Activated CD8-positive, alpha-beta memory T cell treated with anti-CD3 and anti-CD28 coated beads for 4 hours (primary cell): Measurements from ENCODE around the gene TEP1.

Experiments
- DNase-seq, 2 donors: peaks; one replicate each; pipeline ENCODE4 v3.0.0-alpha.2; 2020; ENCODE audit warnings: low read depth in 2 of 2

Gene TEP1

DNA sequence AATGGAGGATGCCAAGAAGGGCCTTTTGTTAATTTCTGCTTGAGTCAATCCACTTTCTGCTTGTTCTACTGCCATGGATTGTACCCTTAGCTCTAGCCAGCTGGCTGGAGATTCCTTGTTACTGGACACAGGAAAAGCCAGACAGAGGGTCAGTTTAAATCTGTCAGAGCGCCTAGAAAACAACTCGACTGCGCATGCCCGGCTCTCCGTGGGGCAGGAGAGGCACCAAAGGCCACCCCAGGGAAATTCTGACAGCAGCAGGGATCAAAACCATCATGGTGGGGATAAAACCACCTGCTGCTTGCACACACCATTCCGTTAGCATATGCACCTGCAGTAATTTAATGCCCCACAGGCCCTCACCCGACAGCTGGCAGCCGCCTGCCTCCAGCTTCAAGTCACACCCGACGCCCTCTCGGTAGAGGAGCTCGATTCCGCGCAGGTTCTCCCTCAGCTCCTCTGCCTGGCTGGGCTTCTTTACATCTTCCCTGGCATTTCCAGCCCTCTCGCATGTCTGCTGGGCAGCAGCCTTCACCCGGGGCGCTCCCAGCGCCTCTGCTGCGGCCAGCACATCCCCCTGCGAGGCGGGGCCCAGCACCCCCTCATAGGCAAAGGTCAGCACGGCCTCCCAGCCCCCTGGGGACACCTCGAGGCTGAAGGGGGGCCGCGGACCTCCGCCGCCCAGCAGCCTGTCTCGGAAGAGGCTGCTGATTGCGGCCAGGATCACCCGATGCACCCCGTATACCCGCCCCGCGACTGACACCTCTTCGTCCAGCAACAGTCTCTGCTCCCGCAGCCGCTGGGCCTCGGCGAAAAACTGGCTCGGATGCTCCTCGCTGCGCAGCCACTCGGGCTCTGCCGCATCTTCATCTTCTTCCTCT is 21.6 kb upstream of the TEP1 start:
- DNase-seq: no peak

DNA sequence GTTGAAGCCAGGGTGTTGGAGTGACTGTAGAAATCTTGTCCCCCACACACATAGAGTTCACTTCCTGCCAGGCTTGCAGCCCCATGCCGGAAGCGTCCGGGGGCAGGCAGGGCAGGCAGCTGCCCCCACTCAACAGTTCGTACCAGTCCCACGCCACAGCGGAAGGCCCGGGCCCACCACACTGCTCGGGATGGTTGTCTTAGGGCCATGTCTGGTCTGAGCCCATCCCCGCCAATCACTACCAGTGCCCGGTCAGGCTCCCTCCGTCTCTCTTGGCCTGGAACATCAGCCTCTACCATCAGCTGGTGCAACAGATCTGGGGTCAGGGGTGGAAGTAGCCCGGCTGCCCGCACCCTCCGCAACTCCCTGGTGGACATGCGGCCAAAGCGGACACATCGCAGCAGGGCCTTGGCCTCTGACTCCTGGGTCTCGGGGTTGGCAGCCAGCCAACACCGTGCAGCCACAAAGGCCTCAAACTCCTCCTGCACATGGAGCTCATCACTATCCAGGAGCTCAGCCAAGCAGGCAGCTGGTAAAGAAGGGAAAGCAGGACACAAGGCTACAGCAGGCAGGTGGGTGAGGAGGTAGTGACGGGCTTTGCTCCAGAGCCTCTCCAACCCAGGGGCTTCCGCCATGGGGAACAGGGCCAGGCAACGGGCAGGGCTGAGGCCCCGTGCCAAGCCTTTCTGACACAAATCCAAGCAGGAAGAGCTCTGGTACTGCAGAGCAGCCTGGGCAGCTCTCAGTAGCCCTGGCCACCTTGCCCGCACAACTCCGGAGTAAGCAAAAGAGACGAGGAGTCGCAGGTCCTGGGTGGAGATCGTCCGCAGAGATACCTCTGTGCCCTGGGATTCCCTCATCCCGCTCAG is 16.7 kb upstream of the TEP1 start:
- no peak for DNase-seq

DNA sequence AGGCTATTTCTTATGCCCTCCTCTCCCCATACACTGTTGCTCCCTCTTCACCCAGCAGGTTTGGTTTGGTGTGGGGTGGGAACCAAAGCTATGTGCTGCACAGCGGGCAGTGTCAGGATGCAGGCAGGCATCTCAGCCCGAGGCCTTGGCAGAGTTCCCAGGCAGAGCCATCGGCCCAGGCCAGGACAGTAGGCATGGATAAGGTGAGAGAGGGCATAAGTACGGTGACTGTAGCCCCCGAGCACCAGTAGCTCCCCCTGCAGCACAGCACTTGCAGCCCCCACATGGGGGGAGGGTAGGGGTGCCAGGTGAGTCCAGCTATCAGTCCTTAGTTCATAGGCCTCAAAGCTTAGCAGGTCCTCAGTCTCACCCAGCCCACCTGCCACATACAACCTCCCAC is 15.5 kb upstream of the TEP1 start:
- DNase-seq: no peak

DNA sequence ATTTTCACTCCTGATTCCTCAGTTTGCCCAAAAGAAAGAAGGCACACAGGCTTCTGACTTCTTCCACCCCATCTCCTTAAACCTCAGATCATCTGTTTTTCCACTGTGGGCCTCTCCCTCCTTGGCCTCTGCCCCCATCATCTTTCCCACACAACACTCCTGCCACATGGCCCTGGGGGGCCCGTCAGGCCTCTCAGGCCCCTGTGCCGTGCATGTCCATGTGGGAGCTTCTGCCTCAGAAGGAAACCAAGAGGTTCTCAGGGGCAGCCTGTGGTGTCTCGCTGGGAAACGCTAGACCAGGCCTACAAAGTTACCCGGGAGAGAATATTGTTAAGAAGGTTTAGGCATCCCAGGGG is 14.7 kb upstream of the TEP1 start:
- DNase-seq: no peak

DNA sequence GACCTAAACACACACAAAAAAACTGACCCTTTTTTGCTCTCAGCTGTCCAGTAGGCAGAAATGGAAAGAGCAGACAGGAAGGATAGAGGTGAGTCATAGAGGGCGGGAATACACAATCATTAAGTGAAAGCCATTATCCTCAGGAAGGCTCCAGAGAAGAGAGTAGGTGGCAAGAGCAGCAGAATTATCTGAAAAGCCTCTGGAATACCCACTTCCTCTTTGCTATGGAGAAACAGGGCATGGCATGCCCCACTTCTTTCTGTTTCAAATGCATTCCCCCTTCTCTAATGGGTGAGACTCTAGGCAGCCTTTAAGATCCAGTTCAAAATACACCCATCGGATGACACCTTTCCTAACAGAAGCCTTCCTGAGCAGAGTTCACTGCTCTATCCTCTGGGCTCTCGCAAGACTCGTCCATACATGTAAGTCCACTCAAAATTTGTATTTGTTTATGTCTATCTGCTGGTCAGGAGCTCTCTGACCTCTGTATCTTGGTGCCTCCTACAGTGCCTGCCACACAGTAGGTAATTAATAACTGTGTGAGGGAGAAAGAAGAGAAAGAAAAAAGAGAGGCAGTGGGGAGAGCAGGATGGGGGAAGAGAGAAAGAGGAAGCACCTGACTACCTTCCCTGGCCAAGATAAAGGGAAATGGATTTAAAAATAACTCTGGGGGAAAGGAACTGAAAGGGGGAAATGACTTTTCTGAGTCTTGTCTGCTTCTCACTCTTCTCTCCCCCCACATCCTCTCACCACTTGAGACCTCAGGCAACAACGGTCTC is 14.1 kb upstream of the TEP1 start:
- DNase-seq: no peak

DNA sequence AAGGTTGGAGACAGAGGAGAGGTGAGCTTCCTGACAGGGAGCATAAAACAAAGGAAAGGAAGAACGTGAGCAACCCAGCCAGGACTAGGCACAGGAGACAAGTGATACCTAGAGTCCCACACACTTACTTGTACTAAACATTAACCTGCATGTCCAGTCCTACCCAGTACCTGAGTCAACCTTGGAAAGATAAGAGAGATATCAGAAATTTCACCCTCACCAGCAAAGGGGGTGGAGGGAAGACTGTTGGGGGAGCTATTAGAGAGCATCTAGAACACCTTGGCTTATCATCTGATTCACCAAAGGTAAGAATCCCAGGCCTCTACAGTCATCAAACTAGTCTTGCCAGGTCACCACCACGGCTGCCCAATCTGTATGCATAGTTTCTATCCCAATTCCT is 11.6 kb upstream of the TEP1 start:
- DNase-seq: no peak

DNA sequence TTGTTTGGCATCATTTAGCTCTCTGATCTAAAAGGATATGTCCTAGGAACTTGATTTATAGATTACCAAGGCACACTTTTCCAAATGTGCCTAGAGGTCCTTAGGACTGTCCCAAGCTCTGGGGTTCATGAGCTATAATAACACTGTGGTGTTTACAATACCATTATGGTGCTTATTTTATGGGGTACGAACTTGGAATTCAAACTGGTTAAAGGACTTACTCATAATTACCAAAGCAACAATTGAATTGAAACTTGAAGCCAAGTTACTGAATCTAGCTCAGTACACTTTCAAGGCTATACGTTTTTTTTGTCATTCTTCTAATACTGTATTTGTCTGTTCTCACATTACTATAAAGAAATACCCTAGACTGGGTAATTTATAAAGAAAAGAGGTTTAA is 9.6 kb upstream of the TEP1 start:
- DNase-seq: no peak

DNA sequence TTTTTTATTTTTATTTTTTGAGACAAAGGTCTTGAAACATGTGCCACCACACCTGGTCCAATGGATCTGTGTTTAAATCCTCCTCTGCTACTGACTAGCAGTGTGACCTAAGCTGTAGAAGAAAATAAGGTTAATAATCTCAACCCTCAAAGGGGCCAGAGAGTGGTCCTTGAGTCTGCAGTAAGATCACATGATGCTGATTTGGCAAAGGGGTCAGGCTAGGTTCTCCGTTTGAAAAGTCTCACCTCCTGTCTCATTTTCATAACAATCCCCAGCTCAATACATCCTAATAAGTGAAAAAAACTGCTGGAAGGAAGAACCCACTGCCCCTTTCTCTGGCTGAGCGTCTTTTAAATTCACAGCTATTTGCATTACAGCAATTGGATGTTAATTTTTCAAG is 8.0 kb upstream of the TEP1 start:
- DNase-seq: no peak

DNA sequence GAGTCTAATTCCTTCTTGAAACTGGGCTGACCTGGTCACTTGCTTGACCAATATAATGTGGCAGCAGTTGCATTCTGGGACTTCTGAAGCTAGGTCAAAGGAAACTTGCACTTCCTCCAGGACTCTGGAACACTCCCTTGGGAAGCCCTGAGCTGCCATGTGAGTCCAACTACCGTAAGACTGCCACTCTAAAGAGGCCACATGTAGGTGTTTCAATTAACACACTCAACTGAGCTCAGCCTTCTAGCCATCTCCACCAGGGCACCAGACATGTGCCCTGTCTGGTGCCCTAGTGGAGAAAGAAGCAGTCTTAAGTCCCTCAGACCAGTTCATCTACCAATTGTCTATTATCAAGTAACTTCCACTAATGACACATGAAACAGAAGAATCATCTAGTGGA is 6.1 kb upstream of the TEP1 start:
- DNase-seq: no peak

DNA sequence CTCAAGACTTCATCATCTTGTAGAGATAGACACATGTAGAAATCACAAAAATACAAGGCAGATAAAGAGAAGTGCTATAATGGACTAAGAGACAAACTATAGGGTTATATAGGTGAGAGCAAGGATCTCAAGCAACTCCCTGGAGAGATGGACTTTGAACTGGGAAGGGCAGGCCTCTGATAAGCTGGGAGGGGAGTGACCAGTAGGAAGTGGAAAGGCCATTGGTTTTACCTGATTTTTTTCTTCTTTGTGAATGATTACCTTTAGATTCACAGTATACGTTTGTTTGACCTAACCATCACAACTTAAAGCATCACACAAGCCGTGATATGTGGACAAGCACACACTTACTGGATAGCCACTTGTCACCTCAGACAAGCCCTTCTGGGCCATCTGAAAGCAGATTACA is 5.2 kb upstream of the TEP1 start:
- DNase-seq: no peak

DNA sequence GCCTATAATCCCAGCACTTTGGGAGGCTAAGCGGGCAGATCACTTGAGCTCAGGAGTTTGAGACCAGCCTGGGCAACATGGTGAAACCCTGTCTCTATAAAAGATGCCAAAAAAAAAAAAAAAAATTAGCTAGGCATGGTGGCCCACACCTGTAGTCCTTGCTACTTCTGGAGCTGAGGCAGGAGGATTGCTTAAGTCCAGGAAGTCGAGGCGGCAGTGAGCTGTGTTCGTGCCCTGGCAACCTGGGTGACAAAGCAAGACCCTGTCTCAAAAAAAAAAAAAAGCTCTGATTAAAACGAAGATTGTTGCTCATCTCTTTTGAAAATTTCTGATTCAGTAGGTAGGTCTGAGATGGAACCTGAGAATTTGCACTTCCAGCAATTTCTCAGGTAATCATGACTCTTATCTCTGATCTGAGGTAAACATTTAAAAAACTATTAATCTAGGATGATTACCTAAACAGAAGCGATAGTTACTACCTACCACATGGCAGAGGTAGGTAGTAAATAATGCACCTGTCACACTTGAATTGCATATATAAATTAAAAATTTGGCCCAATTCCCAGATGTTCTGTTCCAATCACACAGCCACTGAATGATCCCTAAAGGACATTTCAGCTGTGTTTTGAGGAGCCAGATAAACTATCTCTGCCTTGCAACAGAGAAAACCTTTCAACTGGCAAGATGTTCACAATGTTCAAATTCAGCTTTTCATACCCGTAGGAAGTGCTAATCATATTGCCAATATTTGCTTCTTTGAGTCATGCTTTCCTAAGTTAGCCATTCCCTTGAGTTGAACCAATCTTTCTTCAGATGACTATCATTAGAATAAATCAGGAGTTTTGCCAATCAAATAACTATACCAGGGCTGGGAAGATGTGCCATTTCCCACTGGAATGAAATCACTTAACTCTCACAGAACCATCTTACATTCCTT is 4.2 kb upstream of the TEP1 start:
- DNase-seq: no peak

DNA sequence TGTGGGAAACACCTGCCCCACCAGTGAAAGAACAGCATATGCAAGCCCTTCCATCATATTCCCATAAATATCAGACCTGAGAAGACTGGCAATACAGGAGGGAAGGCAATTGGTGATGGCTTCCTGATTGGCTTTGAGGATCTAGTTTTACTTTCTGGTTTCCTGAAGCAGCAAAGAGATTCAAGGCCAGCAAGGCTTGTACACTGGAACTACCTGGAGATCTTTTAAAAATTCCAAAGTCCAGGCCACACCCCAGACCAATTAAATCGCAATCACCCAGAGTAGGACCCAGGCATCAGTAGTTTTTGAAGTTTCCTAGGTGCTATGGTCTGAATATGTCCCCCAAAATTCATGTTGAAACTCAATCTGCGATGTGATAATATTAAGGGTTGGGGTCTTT is 2.9 kb upstream of the TEP1 start:
- DNase-seq: no peak

DNA sequence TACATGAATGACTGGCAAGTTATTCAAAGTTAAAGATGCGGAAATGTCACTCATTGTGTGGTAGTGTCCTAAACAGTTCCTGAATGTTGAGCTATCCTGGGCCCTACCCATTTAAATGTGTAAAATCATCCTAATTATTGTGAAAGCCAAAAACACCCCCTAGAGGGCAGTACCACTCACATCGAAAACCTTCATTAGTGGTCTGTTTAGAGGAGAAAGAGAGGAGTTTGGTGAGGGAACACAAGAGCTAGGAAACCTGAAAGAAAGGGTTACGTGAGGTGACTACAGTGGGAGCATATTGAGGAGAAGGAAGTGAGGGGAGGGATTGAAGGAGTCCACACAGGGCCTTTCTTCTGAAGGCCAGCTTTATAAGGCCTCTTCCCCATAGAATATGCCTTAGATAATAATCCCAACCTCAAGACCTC is 2.5 kb upstream of the TEP1 start:
- DNase-seq: no peak

DNA sequence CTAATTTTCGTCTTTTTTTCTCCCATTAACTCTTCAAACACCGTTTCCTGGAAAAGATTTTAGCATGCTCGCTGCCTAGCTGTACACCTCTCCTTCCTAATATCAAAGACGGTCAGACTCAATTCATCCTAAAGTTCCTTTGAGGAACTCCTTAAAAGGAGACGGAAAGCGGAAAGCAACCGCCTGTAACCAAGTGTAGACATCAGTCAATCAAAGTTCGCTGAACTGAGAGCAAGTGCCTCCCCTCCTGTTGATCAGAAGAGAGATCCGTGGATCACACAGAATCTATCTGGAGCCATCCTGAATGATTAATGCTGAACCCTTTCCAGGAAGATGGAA is 412 bp upstream of the TEP1 start:
- no peak for DNase-seq

DNA sequence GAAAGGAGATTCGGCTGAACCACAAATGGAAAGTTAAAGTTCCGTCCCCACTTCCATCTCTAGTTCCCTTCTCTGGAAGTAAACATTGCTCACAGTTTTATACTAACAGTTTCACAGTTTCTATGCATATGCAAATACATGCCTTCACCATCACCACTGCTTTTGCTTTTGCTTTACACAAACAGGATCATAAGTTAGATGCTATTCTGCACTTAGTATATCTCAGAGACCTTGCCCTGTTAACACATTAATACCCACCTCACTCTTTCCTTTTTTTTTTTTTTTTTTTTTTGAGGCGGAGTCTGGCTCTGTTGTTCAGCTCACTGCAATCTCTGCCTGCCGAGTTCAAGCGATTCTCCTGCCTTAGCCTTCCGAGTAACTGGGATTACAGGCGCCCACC is 890 bp downstream of the TEP1 start:
- DNase-seq: no peak

DNA sequence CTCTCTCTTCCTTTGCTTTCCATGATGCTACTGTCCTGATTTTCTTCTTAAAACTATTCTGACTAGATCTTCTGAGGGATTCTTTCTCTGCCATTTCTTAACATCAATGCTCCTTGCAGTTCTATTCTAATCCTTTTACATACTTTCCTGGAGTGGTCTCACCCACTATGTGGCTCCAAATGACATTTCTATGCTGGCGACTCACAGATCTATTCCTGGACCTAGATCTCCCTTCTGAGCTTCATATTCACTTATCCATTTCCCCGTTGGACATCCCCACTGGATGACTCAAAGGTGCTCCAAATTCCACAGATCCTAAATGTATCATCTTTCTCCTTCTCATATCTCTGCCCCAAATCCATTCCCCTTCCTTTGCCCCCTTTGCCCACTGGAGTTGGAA is 4.1 kb downstream of the TEP1 start:
- DNase-seq: no peak

DNA sequence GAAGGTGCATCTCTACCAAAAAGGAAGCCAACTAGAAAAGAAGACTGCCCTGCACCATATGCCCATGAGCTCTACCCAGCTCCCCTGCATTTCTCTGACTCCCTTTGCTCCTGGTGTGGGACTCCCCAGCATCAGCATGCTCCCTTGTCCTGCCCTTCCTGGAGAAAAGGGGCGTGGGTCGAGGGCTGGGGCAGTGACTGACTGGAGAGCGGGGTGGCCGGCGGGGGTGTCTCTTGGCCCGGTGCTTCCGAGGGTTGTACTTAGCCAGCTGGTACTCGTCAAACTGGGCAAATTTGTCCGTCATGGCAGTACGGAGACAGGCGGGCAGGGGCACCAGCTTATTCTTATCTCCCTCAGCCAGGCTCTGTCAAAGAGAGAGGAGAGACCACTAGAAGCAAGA is 9.8 kb downstream of the TEP1 start:
- no peak for DNase-seq

DNA sequence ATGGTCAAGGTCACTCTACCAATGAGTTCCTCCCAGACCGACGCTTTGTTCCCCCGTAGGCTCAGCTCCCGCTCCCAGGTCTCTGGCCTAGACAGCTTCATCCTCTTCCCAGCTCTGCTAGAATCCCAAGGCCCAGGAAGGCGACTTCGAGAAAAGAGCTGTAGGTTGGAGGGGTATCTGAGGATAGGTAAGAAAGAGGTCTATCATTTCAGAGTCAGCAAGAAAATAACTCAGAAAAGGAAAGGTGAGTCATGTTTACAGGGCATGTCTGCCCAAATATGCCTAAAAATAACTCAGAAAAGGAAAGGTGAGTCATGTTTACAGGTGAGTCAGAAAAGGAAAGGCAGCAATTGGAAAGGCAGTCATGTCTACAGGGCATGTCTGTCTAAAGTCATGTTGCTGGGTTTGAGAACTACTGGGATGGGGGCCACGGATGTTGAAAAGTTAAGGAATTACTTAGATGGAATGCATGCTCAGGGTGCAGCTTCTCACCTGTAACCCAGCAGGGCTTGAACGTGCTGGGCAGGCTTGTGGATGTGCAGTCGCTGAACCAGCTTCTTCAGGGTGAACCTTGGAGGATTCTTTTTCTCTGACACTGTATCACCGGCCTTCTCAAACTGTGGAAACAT is 12.2 kb downstream of the TEP1 start:
- DNase-seq: no peak

DNA sequence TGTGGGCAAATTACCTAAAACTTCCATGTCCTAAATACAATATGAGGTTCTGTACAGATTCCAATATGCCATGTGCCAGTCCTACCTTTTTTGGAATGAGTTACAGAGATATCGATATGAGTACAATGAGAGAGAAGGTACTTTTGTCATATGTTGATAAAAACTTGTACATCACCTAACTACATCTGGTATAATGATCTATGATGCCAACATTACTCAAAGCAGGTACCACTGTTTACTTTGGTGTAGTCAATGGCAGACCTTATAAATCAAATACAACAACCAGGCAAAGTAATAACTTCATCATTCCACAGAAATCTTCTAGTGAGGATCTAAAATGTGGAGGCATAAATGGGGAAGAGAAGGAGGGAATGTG is 12.7 kb downstream of the TEP1 start:
- no peak for DNase-seq

DNA sequence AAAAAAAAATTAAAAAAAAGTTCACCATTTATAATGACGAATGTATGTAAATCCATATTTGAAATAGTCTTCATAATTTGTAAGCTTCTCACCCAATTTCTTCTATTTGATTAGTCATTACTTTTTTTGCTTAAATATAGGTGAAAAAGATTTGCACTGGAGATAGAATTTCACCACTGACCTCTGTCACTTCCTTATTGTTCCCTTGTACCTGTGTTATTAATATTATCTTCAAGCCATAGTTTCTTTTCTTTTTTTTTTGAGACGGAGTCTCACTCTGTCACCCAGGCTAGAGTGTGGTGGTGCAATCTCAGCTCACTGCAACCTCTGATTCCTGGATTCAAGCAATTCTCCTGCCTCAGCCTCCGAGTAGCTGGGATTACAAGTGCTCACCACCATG is 15.8 kb downstream of the TEP1 start:
- no peak for DNase-seq

DNA sequence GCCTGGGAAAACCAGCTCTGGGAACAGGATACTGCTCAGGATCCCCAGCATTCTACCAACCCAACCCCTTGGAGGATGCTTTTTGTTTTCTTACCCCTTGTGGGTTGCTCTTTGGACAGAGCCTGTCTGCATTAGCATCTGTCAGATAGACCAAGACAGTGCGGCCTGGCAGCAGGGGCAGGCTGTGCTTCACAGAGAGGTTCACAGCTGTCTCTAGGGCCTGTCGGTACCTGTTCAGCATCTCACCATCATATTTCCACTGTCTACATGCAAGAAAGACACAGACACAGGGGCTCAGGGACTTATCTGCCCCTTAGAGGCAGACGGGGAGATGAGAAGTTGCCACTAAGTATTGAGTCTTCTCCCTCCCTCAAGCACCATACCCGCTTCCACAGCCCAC is 21.8 kb downstream of the TEP1 start:
- no peak for DNase-seq
